ENCODE measurements around the gene GRID2.

Gene GRID2

DNA sequence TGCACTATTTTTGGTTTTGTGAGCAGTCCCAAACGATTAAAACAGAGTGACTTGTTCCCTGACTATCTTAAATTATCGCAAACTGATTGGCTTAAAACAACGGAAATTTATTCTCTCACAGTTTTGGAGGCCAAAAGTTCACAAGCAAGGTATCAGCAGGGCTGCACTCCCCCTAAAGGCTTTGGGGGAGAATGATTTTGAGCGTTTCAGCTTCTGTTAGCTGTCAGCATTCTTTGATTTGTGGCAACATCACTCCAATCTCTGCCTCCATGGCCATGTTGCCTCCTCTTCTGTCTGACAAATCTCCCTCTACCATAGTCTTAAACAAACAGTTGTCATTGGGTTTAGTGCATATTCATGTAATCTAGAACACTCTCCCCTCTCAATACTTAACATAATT is 1065.2 kb downstream of the GRID2 start:
- no peak overlapping the region for H3K4me3 ChIP-seq (ENCODE audit: low read length)
- H3K9me3 ChIP-seq (ENCODE audit: control insufficient read depth, low read depth, low read length) = no peaks in the 10 kb centered on the region
- peaks cover 12% of the 10 kb centered on the region for H3K27me3 ChIP-seq (ENCODE audit: control insufficient read depth, insufficient read depth, low read length)
- no peak overlapping the region for H3K27ac ChIP-seq (ENCODE audit: low read length)
- H3K9ac ChIP-seq (ENCODE audit: low read length) = no peak overlapping the region
- no peaks in the 10 kb centered on the region for H3K36me3 ChIP-seq (ENCODE audit: control insufficient read depth, low read depth, low read length)
- peaks cover 26% of the 10 kb centered on the region for H3K4me1 ChIP-seq (ENCODE audit: control insufficient read depth, low read depth, low read length)

DNA sequence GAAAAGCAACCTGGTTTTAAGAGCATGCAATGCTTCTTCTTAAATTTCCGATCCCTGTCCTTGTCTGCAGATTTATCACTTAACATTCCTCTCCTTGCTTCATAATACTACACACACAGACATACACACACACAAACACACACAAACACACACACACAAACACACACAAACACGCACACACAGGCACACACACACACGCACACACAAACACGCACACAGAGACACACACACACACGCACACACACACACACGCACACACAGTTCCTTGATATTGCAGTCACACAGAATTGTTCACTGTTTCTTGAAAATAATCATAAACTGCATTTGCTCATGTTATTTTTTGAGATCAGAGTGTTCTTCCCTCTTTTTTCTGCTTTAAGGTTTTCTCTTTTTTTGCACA is 1066.5 kb downstream of the GRID2 start:
- Histone ChIP-seq H3K27ac (ENCODE audit: low read length) (no peak overlapping the region), H3K36me3 (ENCODE audit: control insufficient read depth, low read depth, low read length) (no peaks in the 10 kb centered on the region), H3K27me3 (ENCODE audit: control insufficient read depth, insufficient read depth, low read length) (peaks cover 3% of the 10 kb centered on the region), H3K4me1 (ENCODE audit: control insufficient read depth, low read depth, low read length) (peaks cover 25% of the 10 kb centered on the region), H3K4me3 (ENCODE audit: low read length) (no peak overlapping the region), H3K9ac (ENCODE audit: low read length) (no peak overlapping the region), H3K9me3 (ENCODE audit: control insufficient read depth, low read depth, low read length) (no peaks in the 10 kb centered on the region)

GRCh38 chr4:93373893-93374860 is 1070.4 kb downstream of the GRID2 start:
- Histone ChIP-seq H3K27me3 (ENCODE audit: control insufficient read depth, insufficient read depth, low read length) (no peaks in the 10 kb centered on the region), H3K4me1 (ENCODE audit: control insufficient read depth, low read depth, low read length) (peaks cover under 1% of the 10 kb centered on the region), H3K9ac (ENCODE audit: low read length) (no peak overlapping the region), H3K4me3 (ENCODE audit: low read length) (no peak overlapping the region), H3K36me3 (ENCODE audit: control insufficient read depth, low read depth, low read length) (no peaks in the 10 kb centered on the region), H3K9me3 (ENCODE audit: control insufficient read depth, low read depth, low read length) (no peaks in the 10 kb centered on the region), H3K27ac (ENCODE audit: low read length) (no peak overlapping the region)

DNA sequence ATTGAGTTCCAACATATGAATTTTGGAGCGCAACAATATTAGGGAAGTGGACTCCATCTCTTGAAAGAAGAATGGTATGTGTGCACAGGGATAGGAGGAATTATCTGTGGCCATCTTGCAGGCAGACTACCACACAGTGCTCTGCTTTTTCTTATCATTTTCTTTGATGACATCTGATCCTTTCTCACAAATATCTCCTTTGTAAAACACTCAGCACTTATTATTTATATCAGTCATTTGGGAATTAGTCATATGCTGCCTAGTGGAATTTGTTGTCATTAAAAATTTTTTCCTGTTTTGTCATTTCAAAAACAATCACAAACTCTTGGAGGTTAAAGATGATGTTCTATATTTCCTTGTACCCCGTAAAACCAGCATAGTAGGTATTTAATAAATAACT is 1080.5 kb downstream of the GRID2 start:
- H3K4me1 ChIP-seq (ENCODE audit: control insufficient read depth, low read depth, low read length) = no peaks in the 10 kb centered on the region
- no peaks in the 10 kb centered on the region for H3K9me3 ChIP-seq (ENCODE audit: control insufficient read depth, low read depth, low read length)
- H3K27ac ChIP-seq (ENCODE audit: low read length) = no peak overlapping the region
- H3K4me3 ChIP-seq (ENCODE audit: low read length) = no peak overlapping the region
- no peaks in the 10 kb centered on the region for H3K36me3 ChIP-seq (ENCODE audit: control insufficient read depth, low read depth, low read length)
- H3K27me3 ChIP-seq (ENCODE audit: control insufficient read depth, insufficient read depth, low read length) = no peaks in the 10 kb centered on the region
- H3K9ac ChIP-seq (ENCODE audit: low read length) = no peak overlapping the region

GRCh38 chr4:93384887-93385286 is 1081.1 kb downstream of the GRID2 start:
- no peak overlapping the region for H3K4me3 ChIP-seq (ENCODE audit: low read length)
- H3K9ac ChIP-seq (ENCODE audit: low read length) = no peak overlapping the region
- H3K27me3 ChIP-seq (ENCODE audit: control insufficient read depth, insufficient read depth, low read length) = no peaks in the 10 kb centered on the region
- H3K36me3 ChIP-seq (ENCODE audit: control insufficient read depth, low read depth, low read length) = no peaks in the 10 kb centered on the region
- H3K9me3 ChIP-seq (ENCODE audit: control insufficient read depth, low read depth, low read length) = no peaks in the 10 kb centered on the region
- no peak overlapping the region for H3K27ac ChIP-seq (ENCODE audit: low read length)
- no peaks in the 10 kb centered on the region for H3K4me1 ChIP-seq (ENCODE audit: control insufficient read depth, low read depth, low read length)

GRCh38 chr4:93394545-93395081 is 1090.8 kb downstream of the GRID2 start:
- Histone ChIP-seq H3K9me3 (ENCODE audit: control insufficient read depth, low read depth, low read length) (no peaks in the 10 kb centered on the region), H3K4me1 (ENCODE audit: control insufficient read depth, low read depth, low read length) (no peaks in the 10 kb centered on the region), H3K36me3 (ENCODE audit: control insufficient read depth, low read depth, low read length) (no peaks in the 10 kb centered on the region), H3K27ac (ENCODE audit: low read length) (no peak overlapping the region), H3K27me3 (ENCODE audit: control insufficient read depth, insufficient read depth, low read length) (no peaks in the 10 kb centered on the region), H3K4me3 (ENCODE audit: low read length) (no peak overlapping the region), H3K9ac (ENCODE audit: low read length) (no peak overlapping the region)

DNA sequence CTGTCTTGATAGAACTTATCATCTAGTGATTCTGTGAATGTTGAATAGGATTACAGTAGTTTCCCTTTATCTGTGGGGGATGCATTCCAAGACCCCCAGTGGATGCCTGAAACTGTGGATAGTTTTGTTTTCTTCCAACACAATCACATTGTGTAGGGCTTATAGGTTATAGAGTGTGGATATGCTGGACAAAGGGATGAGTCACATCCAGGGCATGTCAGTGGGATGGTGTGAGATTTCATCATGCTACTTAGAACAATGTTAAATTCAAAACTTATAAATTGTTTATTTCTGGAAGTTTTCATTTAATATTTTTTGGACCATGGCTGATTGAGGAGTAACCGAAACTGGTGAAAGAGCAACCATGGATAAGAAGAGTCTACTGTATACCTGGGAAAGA is 1092.5 kb downstream of the GRID2 start:
- H3K4me1 ChIP-seq (ENCODE audit: control insufficient read depth, low read depth, low read length) = no peaks in the 10 kb centered on the region
- H3K36me3 ChIP-seq (ENCODE audit: control insufficient read depth, low read depth, low read length) = no peaks in the 10 kb centered on the region
- H3K9me3 ChIP-seq (ENCODE audit: control insufficient read depth, low read depth, low read length) = no peaks in the 10 kb centered on the region
- H3K4me3 ChIP-seq (ENCODE audit: low read length) = no peak overlapping the region
- H3K27ac ChIP-seq (ENCODE audit: low read length) = no peak overlapping the region
- no peak overlapping the region for H3K9ac ChIP-seq (ENCODE audit: low read length)
- H3K27me3 ChIP-seq (ENCODE audit: control insufficient read depth, insufficient read depth, low read length) = no peaks in the 10 kb centered on the region

DNA sequence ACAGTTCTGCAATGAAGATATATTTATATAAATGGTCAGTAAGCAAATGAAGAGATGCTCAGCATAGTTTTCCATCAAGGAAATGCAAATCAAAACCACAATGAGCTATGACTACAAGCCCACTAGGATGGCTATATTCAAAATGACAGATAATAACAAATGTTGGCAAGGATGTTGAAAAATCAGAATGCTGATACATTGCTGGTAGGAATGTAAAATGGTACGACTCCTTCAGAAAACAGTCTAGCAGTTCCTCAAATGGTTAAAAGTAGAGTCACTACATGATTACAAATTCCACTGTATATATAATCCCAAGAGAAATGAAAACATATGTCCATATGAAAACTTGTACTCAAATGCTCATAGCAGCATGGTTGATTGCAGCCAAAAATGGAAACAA is 1099.8 kb downstream of the GRID2 start:
- Histone ChIP-seq H3K4me3 (ENCODE audit: low read length) (no peak overlapping the region), H3K4me1 (ENCODE audit: control insufficient read depth, low read depth, low read length) (peaks cover 19% of the 10 kb centered on the region), H3K9ac (ENCODE audit: low read length) (no peak overlapping the region), H3K27me3 (ENCODE audit: control insufficient read depth, insufficient read depth, low read length) (peaks cover 11% of the 10 kb centered on the region), H3K36me3 (ENCODE audit: control insufficient read depth, low read depth, low read length) (no peaks in the 10 kb centered on the region), H3K9me3 (ENCODE audit: control insufficient read depth, low read depth, low read length) (no peaks in the 10 kb centered on the region), H3K27ac (ENCODE audit: low read length) (no peak overlapping the region)

GRCh38 chr4:93407493-93408275 is 1103.9 kb downstream of the GRID2 start:
- no peaks in the 10 kb centered on the region for H3K9me3 ChIP-seq (ENCODE audit: control insufficient read depth, low read depth, low read length)
- peaks cover 38% of the 10 kb centered on the region for H3K4me1 ChIP-seq (ENCODE audit: control insufficient read depth, low read depth, low read length)
- no peak overlapping the region for H3K9ac ChIP-seq (ENCODE audit: low read length)
- no peaks in the 10 kb centered on the region for H3K36me3 ChIP-seq (ENCODE audit: control insufficient read depth, low read depth, low read length)
- H3K4me3 ChIP-seq (ENCODE audit: low read length) = peak overlapping the region; percentile 4
- peaks cover 25% of the 10 kb centered on the region for H3K27me3 ChIP-seq (ENCODE audit: control insufficient read depth, insufficient read depth, low read length)
- H3K27ac ChIP-seq (ENCODE audit: low read length) = no peak overlapping the region

- Histone ChIP-seq H3K4me3 (ENCODE audit: low read length) (peak overlapping the region; percentile 2), H3K27ac (ENCODE audit: low read length) (no peak overlapping the region), H3K36me3 (ENCODE audit: control insufficient read depth, low read depth, low read length) (no peaks in the 10 kb centered on the region), H3K27me3 (ENCODE audit: control insufficient read depth, insufficient read depth, low read length) (peaks cover 25% of the 10 kb centered on the region), H3K9me3 (ENCODE audit: control insufficient read depth, low read depth, low read length) (no peaks in the 10 kb centered on the region), H3K9ac (ENCODE audit: low read length) (no peak overlapping the region), H3K4me1 (ENCODE audit: control insufficient read depth, low read depth, low read length) (peaks cover 38% of the 10 kb centered on the region)
Observed at GRCh38 chr4:93409035-93409434, 1105.3 kb downstream of the GRID2 start.

GRCh38 chr4:93414041-93414550 is 1110.3 kb downstream of the GRID2 start:
- Histone ChIP-seq H3K27ac (ENCODE audit: low read length) (no peak overlapping the region), H3K27me3 (ENCODE audit: control insufficient read depth, insufficient read depth, low read length) (peaks cover 14% of the 10 kb centered on the region), H3K4me3 (ENCODE audit: low read length) (no peak overlapping the region), H3K4me1 (ENCODE audit: control insufficient read depth, low read depth, low read length) (peaks cover 30% of the 10 kb centered on the region), H3K9ac (ENCODE audit: low read length) (no peak overlapping the region), H3K36me3 (ENCODE audit: control insufficient read depth, low read depth, low read length) (no peaks in the 10 kb centered on the region), H3K9me3 (ENCODE audit: control insufficient read depth, low read depth, low read length) (no peaks in the 10 kb centered on the region)
